Hepatocyte (in vitro differentiated cells): ENCODE measurements around the gene SOD3. TPM values are rescaled to one million over a fixed set of nuclear protein-coding genes. Genes with fewer than 3 reads are reported as not detected.

Experiments used
- DNase-seq: peaks from one replicate; pipeline ENCODE4 v3.0.0-alpha.2; 2016; ENCODE audit warnings: low spot score
- H2AFZ ChIP-seq: fragments of 200-600 bp; sonication (generic); 2 replicates; pipeline ENCODE4 v1.6.0; 2016; ENCODE audit warnings: antibody characterized with exemption, mild to moderate bottlenecking
- H3K27ac ChIP-seq: fragments of 200-600 bp; sonication (generic); 2 replicates; pipeline ENCODE4 v1.5.1; 2016; ENCODE audit warnings: mild to moderate bottlenecking
- H3K27me3 ChIP-seq: fragments of 200-600 bp; sonication (generic); 2 replicates; pipeline ENCODE4 v1.6.1; 2016
- H3K36me3 ChIP-seq: fragments of 200-600 bp; sonication (generic); replicated peaks from 2 replicates; pipeline ENCODE4 v1.5.1; 2016; ENCODE audit warnings: low read depth; ENCODE audit not compliant: insufficient read depth
- H3K4me1 ChIP-seq: fragments of 200-600 bp; sonication (generic); 2 replicates; pipeline ENCODE4 v1.5.1; 2016; ENCODE audit warnings: mild to moderate bottlenecking, moderate library complexity; ENCODE audit not compliant: insufficient read depth
- H3K4me2 ChIP-seq: fragments of 200-600 bp; sonication (generic); 2 replicates; pipeline ENCODE4 v1.6.0; 2016
- H3K4me3 ChIP-seq: fragments of 200-600 bp; sonication (generic); 2 replicates; pipeline ENCODE4 v1.5.1; 2016; ENCODE audit warnings: mild to moderate bottlenecking
- H3K79me2 ChIP-seq: fragments of 200-600 bp; sonication (generic); 2 replicates; pipeline ENCODE4 v1.6.0; 2017; ENCODE audit warnings: mild to moderate bottlenecking
- H3K9me2 ChIP-seq: fragments of 200-600 bp; sonication (generic); replicated peaks from 2 replicates; pipeline ENCODE4 v1.6.0; 2017; ENCODE audit warnings: mild to moderate bottlenecking; ENCODE audit not compliant: insufficient read depth
- H3K9me3 ChIP-seq: fragments of 200-600 bp; sonication (generic); 2 replicates; pipeline ENCODE4 v1.5.1; 2016; ENCODE audit warnings: low read depth, mild to moderate bottlenecking
- H4K20me1 ChIP-seq: fragments of 200-600 bp; sonication (generic); 2 replicates; pipeline ENCODE4 v1.6.0; 2016; ENCODE audit warnings: mild to moderate bottlenecking; ENCODE audit not compliant: insufficient read depth, poor library complexity, severe bottlenecking
- CTCF ChIP-seq: fragments of 200-600 bp; sonication (generic); IDR thresholded peaks from 2 replicates; pipeline ENCODE4 v1.5.1; 2016; ENCODE audit warnings: antibody characterized with exemption, mild to moderate bottlenecking; ENCODE audit not compliant: poor library complexity
- EZH2 ChIP-seq: fragments of 200-600 bp; sonication (generic); IDR thresholded peaks from 2 replicates; pipeline ENCODE4 v1.6.1; 2016; ENCODE audit warnings: antibody characterized with exemption, mild to moderate bottlenecking, borderline replicate concordance
- EZH2phosphoT487 ChIP-seq: fragments of 200-600 bp; sonication (generic); IDR thresholded peaks from one replicate; pipeline ENCODE4 v1.6.1; 2018; ENCODE audit warnings: antibody characterized with exemption, mild to moderate bottlenecking, low read depth, moderate library complexity; ENCODE audit not compliant: unreplicated experiment, severe bottlenecking
- WGBS: methylation state at CpG from one replicate; pipeline ENCODE4 v1.1.6; 2016; ENCODE audit warnings: low lambda C conversion rate; ENCODE audit errors: missing lambda C conversion rate; 5-methylcytosine and 5-hydroxymethylcytosine counted together
- polyA plus RNA-seq: library from polyadenylated mRNA; unstranded; fragments of >200 nt; fragmentation: Nextera tagmentation; extraction: Ambion mirVana; gene quantifications from 2 replicates; pipeline ENCODE4 v1.2.1, GENCODE V29; 2016
- total RNA-seq: library from RNA; depleted of rRNA; stranded (reverse); fragments of >200 nt; gene quantifications from 2 replicates; pipeline ENCODE4 v1.2.3, GENCODE V29; 2014

The SOD3 gene
- total and polyA plus RNA-seq, 2 experiments from 2014 or later = 7.5 to 20.3 TPM

GRCh38 chr4:24801136-24801855 lies 5.9 kb downstream of the SOD3 start:
- H3K27me3 ChIP-seq = peaks cover 50% of the 10 kb centered on the region
- 72% methylated on average over 10 of the region's 10 CpGs for whole genome bisulfite sequencing
- no peak for TF ChIP-seq EZH2
- no peak for TF ChIP-seq CTCF
- TF ChIP-seq EZH2phosphoT487 = no peak

GRCh38 chr4:24802648-24803047 lies 7.3 kb downstream of the SOD3 start:
- H3K27ac ChIP-seq = no peak overlapping the region
- H3K4me2 ChIP-seq = no peak overlapping the region
- WGBS = 77% methylated on average over 6 of the region's 6 CpGs

More at GRCh38 chr4:24801136-24801855, 5.9 kb downstream of the SOD3 start:
- Histone ChIP-seq H3K79me2 (no peaks in the 10 kb centered on the region), H4K20me1 (no peaks in the 10 kb centered on the region), H3K4me1 (no peaks in the 10 kb centered on the region), H3K4me3 (no peak overlapping the region), H3K9me2 (no peaks in the 10 kb centered on the region), H3K27ac (no peak overlapping the region), H3K9me3 (no peaks in the 10 kb centered on the region), H2AFZ (no peak overlapping the region), H3K4me2 (peak overlapping the region; percentile 84), H3K36me3 (no peaks in the 10 kb centered on the region)
- DNase-seq = no peak

GRCh38 chr4:24805067-24805466 lies 9.7 kb downstream of the SOD3 start:
- Histone ChIP-seq H3K27me3 (peaks cover 28% of the 10 kb centered on the region), H3K9me2 (no peaks in the 10 kb centered on the region), H3K27ac (peak overlapping the region; percentile 42), H3K36me3 (no peaks in the 10 kb centered on the region), H3K4me2 (no peak overlapping the region), H3K79me2 (no peaks in the 10 kb centered on the region), H3K9me3 (no peaks in the 10 kb centered on the region), H4K20me1 (no peaks in the 10 kb centered on the region), H3K4me3 (no peak overlapping the region), H3K4me1 (no peaks in the 10 kb centered on the region), H2AFZ (no peak overlapping the region)
- WGBS = 68% methylated on average over 5 of the region's 5 CpGs
- no peak for DNase-seq
- no peak for TF ChIP-seq EZH2phosphoT487
- no peak for TF ChIP-seq CTCF
- no peak for TF ChIP-seq EZH2

More at GRCh38 chr4:24802648-24803047, 7.3 kb downstream of the SOD3 start:
- Histone ChIP-seq H3K79me2 (no peaks in the 10 kb centered on the region), H3K36me3 (no peaks in the 10 kb centered on the region), H3K9me3 (no peaks in the 10 kb centered on the region), H4K20me1 (no peaks in the 10 kb centered on the region), H3K4me1 (no peaks in the 10 kb centered on the region), H3K9me2 (no peaks in the 10 kb centered on the region), H2AFZ (no peak overlapping the region), H3K27me3 (peaks cover 50% of the 10 kb centered on the region), H3K4me3 (no peak overlapping the region)
- DNase-seq = no peak
- TF ChIP-seq CTCF = no peak
- no peak for TF ChIP-seq EZH2

- peaks cover 23% of the 10 kb centered on the region for H3K27me3 ChIP-seq
- H3K9me3 ChIP-seq = no peaks in the 10 kb centered on the region
- no peaks in the 10 kb centered on the region for H3K4me1 ChIP-seq
- H4K20me1 ChIP-seq = no peaks in the 10 kb centered on the region
- no peak overlapping the region for H2AFZ ChIP-seq
- WGBS = 70% methylated on average over 6 of the region's 6 CpGs
- TF ChIP-seq EZH2phosphoT487 (no peak), EZH2 (no peak), CTCF (no peak)
- no peak overlapping the region for H3K4me2 ChIP-seq
- peak overlapping the region; percentile 42 for H3K27ac ChIP-seq
- DNase-seq = no peak
- no peaks in the 10 kb centered on the region for H3K9me2 ChIP-seq
- H3K79me2 ChIP-seq = no peaks in the 10 kb centered on the region
- no peaks in the 10 kb centered on the region for H3K36me3 ChIP-seq
- no peak overlapping the region for H3K4me3 ChIP-seq
Observed at GRCh38 chr4:24805566-24805965, 10.2 kb downstream of the SOD3 start.
